ENCODE results near the gene GMDS.

The GMDS gene

GRCh38 chr6:1917626-1918371 lies 327.6 kb downstream of the GMDS start:
- DNase-seq (ENCODE audit: low read depth, low spot score) = peak; percentile 64
- H3K27ac ChIP-seq = peak overlapping the region; percentile 83

- peak; percentile 83 for DNase-seq (ENCODE audit: low read depth, low spot score)
- H3K27ac ChIP-seq = peak overlapping the region; percentile 83
Measured at GRCh38 chr6:1916334-1917070, 328.9 kb downstream of the GMDS start.

GRCh38 chr6:1915226-1915625 lies 330.2 kb downstream of the GMDS start:
- no peak for DNase-seq (ENCODE audit: low read depth, low spot score)
- no peak overlapping the region for H3K27ac ChIP-seq

GRCh38 chr6:1913577-1913976 lies 331.8 kb downstream of the GMDS start:
- no peak overlapping the region for H3K27ac ChIP-seq
- no peak for DNase-seq (ENCODE audit: low read depth, low spot score)

- no peak overlapping the region for H3K27ac ChIP-seq
- no peak for DNase-seq (ENCODE audit: low read depth, low spot score)
Measured at GRCh38 chr6:1912731-1913130, 332.7 kb downstream of the GMDS start.

- H3K27ac ChIP-seq = no peak overlapping the region
- no peak for DNase-seq (ENCODE audit: low read depth, low spot score)
Measured at GRCh38 chr6:1911474-1911873, 333.9 kb downstream of the GMDS start.

- H3K27ac ChIP-seq = no peak overlapping the region
- no peak for DNase-seq (ENCODE audit: low read depth, low spot score)
Measured at GRCh38 chr6:1910621-1911407, 334.6 kb downstream of the GMDS start.

GRCh38 chr6:1908784-1909183 lies 336.6 kb downstream of the GMDS start:
- no peak overlapping the region for H3K27ac ChIP-seq
- DNase-seq (ENCODE audit: low read depth, low spot score) = no peak

GRCh38 chr6:1906609-1907008 lies 338.8 kb downstream of the GMDS start:
- no peak for DNase-seq (ENCODE audit: low read depth, low spot score)
- no peak overlapping the region for H3K27ac ChIP-seq

- no peak for DNase-seq (ENCODE audit: low read depth, low spot score)
- no peak overlapping the region for H3K27ac ChIP-seq
Measured at GRCh38 chr6:1906014-1906413, 339.4 kb downstream of the GMDS start.

- DNase-seq (ENCODE audit: low read depth, low spot score) = no peak
- H3K27ac ChIP-seq = no peak overlapping the region
Measured at GRCh38 chr6:1904898-1905297, 340.5 kb downstream of the GMDS start.

GRCh38 chr6:1904466-1904799 lies 341.0 kb downstream of the GMDS start:
- DNase-seq (ENCODE audit: low read depth, low spot score) = no peak
- no peak overlapping the region for H3K27ac ChIP-seq

- no peak for DNase-seq (ENCODE audit: low read depth, low spot score)
- H3K27ac ChIP-seq = no peak overlapping the region
Measured at GRCh38 chr6:1903780-1904465, 341.5 kb downstream of the GMDS start.

- DNase-seq (ENCODE audit: low read depth, low spot score) = no peak
- H3K27ac ChIP-seq = no peak overlapping the region
Measured at GRCh38 chr6:1901556-1901955, 343.8 kb downstream of the GMDS start.

- DNase-seq (ENCODE audit: low read depth, low spot score) = no peak
- no peak overlapping the region for H3K27ac ChIP-seq
Measured at GRCh38 chr6:1896897-1897296, 348.5 kb downstream of the GMDS start.

- no peak overlapping the region for H3K27ac ChIP-seq
- no peak for DNase-seq (ENCODE audit: low read depth, low spot score)
Measured at GRCh38 chr6:1895721-1896120, 349.7 kb downstream of the GMDS start.

GRCh38 chr6:1894954-1895353 lies 350.5 kb downstream of the GMDS start:
- no peak overlapping the region for H3K27ac ChIP-seq
- DNase-seq (ENCODE audit: low read depth, low spot score) = peak; percentile 36

- DNase-seq (ENCODE audit: low read depth, low spot score) = no peak
- H3K27ac ChIP-seq = no peak overlapping the region
Measured at GRCh38 chr6:1893470-1894130, 351.8 kb downstream of the GMDS start.

- H3K27ac ChIP-seq = no peak overlapping the region
- DNase-seq (ENCODE audit: low read depth, low spot score) = no peak
Measured at GRCh38 chr6:1892716-1893115, 352.7 kb downstream of the GMDS start.

GRCh38 chr6:1890987-1891386 lies 354.4 kb downstream of the GMDS start:
- no peak overlapping the region for H3K27ac ChIP-seq

More at GRCh38 chr6:1890987-1891386, 354.4 kb downstream of the GMDS start:
- DNase-seq (ENCODE audit: low read depth, low spot score) = no peak
